Measurements from ENCODE around the gene PHC1. TPM values are rescaled to one million over a fixed set of nuclear protein-coding genes. Genes with fewer than 3 reads are reported as not detected.

PHC1 gene
- polyA plus RNA-seq, 1 of the 3 experiments (the other 2 are of a cell fraction): 27.0 TPM

DNA sequence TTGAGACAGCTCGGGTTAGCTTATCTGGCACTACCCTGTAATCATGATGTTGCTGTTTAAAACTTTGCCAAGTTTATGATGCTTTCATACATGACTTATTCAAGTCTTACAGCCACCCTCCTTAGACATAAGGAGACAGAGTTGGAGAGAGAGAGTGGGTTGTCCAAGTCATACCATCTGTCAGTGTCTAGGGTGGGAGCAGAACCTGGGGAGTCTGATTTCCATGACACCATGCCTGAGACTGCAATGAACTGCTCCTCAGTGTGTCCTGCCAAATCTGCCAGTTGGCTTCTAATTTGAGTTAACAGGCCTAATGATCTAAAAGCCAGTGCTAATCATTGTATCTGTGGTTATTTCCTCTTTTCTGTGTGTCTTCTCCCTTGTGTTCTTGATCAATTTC, 43.7 kb upstream of the PHC1 start (continued):
- TF ChIP-seq EZH2phosphoT487 (IDR thresholded peaks at IDR 0.05; ENCODE audit: borderline replicate concordance, low read depth): no peak
- no peak for TF ChIP-seq RFX5 (IDR thresholded peaks at IDR 0.05; ENCODE audit: low read length)
- TF ChIP-seq, protein P1, sequence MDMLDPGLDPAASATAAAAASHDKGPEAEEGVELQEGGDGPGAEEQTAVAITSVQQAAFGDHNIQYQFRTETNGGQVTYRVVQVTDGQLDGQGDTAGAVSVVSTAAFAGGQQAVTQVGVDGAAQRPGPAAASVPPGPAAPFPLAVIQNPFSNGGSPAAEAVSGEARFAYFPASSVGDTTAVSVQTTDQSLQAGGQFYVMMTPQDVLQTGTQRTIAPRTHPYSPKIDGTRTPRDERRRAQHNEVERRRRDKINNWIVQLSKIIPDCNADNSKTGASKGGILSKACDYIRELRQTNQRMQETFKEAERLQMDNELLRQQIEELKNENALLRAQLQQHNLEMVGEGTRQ (IDR thresholded peaks at IDR 0.05; ENCODE audit: borderline replicate concordance, low read depth, low read length): no peak
- TF ChIP-seq RAD21 (IDR thresholded peaks at IDR 0.05; ENCODE audit: low read length): no peak
- no peak for TF ChIP-seq RXRA (IDR thresholded peaks at IDR 0.05; ENCODE audit: borderline replicate concordance, low read depth)

DNA sequence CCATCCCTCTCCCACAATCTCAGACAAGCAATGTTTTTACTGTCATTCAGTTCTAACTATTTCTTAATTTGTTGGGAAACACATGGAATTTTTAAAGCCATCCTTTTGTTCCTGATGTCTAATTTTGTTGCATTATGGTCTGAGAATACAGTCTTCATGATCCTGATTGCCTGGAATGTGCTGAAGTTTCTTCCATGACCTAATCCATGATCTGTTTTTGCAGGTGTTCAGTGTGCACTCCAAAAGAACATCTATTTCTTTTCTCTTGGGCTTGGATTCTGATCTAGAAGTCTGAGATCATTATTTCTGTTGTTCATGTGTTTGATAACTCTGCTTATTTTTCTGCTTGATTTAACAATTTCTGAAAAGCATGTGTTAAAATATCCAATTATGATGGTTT, 43.2 kb upstream of the PHC1 start:
- Histone ChIP-seq H3K9me3 (no peaks in the 10 kb centered on the region), H3K4me2 (no peak overlapping the region), H4K20me1 (ENCODE audit: insufficient read depth) (no peaks in the 10 kb centered on the region), H3K27ac (ENCODE audit: low read depth in 2 of 2, low read length in 1 of 2) (no peak overlapping the region), H3K9ac (no peak overlapping the region), H3K4me3 (ENCODE audit: low read depth in 2 of 2, low read length in 1 of 2) (no peak overlapping the region), H3F3A (replicated peaks; ENCODE audit: insufficient read depth) (no peaks in the 10 kb centered on the region), H3K27me3 (ENCODE audit: insufficient read depth) (no peaks in the 10 kb centered on the region), H3K9me2 (no peaks in the 10 kb centered on the region), H2AFZ (ENCODE audit: low read depth) (no peak overlapping the region), H3K4me1 (ENCODE audit: control insufficient read depth in 1 of 2, insufficient read depth in 2 of 2, low read depth in 1 of 2, low read length in 1 of 2) (no peaks in the 10 kb centered on the region), H3K79me2 (ENCODE audit: insufficient read depth) (no peaks in the 10 kb centered on the region), H3K36me3 (replicated peaks in 1 of 2; ENCODE audit: control insufficient read depth in 1 of 2, insufficient read depth in 2 of 2, low read length in 1 of 2) (no peaks in the 10 kb centered on the region)
- CTCF ChIA-PET: no interaction called here
- no peak for DNase-seq
- TF ChIP-seq EZH2phosphoT487 (IDR thresholded peaks at IDR 0.05; ENCODE audit: borderline replicate concordance, low read depth) (no peak), RFX5 (IDR thresholded peaks at IDR 0.05; ENCODE audit: low read length) (no peak), MEF2A (IDR thresholded peaks at IDR 0.05; ENCODE audit: borderline replicate concordance, low read depth) (no peak)
- POLR2A ChIA-PET: no interaction called here

DNA sequence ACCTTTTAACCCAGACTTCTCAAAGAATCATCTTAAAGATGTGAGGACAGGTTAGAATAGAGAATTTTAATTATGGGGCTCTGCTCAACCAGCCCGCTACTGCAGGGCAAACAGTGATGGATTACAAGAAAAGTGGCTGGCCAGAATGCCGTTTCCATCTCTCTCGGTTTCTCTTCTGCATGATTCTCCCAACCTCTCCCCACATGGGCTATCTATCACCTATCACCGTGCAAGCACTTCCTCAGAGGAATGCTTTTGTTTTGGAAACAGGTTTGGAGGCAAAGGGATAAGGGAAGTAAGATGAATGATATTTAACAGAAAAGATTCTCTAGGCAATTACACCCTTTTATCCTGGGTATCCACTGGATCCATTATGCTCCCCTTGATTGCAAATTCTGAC, 37.4 kb upstream of the PHC1 start:
- H3K4me2 ChIP-seq: no peak overlapping the region
- H3K9me2 ChIP-seq: no peaks in the 10 kb centered on the region
- no peak for DNase-seq
- no peak overlapping the region for H3K4me3 ChIP-seq (ENCODE audit: low read depth in 2 of 2, low read length in 1 of 2)
- ChIA-PET CTCF (interaction anchor here (2.0 to 4.6 kb wide), 2 partner anchors 14 to 16 kb away, joined by 10 to 21 read pairs; no protein-coding TSS in a partner anchor), POLR2A (no interaction called here)
- WGBS (ENCODE audit: low lambda C conversion rate): 25% methylated on average over 4 of the region's 4 CpGs
- H3F3A ChIP-seq (replicated peaks; ENCODE audit: insufficient read depth): no peaks in the 10 kb centered on the region
- no peak overlapping the region for H3K9ac ChIP-seq
- H3K9me3 ChIP-seq: no peaks in the 10 kb centered on the region
- H3K36me3 ChIP-seq (replicated peaks in 1 of 2; ENCODE audit: control insufficient read depth in 1 of 2, insufficient read depth in 2 of 2, low read length in 1 of 2): no peaks in the 10 kb centered on the region
- no peaks in the 10 kb centered on the region for H3K79me2 ChIP-seq (ENCODE audit: insufficient read depth)
- no peaks in the 10 kb centered on the region for H4K20me1 ChIP-seq (ENCODE audit: insufficient read depth)
- no peaks in the 10 kb centered on the region; the same call in 1 of the 2 replicates for H3K27me3 ChIP-seq (ENCODE audit: insufficient read depth)
- H2AFZ ChIP-seq (ENCODE audit: low read depth): no peak overlapping the region
- no peak overlapping the region for H3K27ac ChIP-seq (ENCODE audit: low read depth in 2 of 2, low read length in 1 of 2)
- no peaks in the 10 kb centered on the region; a peak in 1 of 4 replicates for H3K4me1 ChIP-seq (ENCODE audit: control insufficient read depth in 1 of 2, insufficient read depth in 2 of 2, low read depth in 1 of 2, low read length in 1 of 2)
- TF ChIP-seq EZH2phosphoT487 (IDR thresholded peaks at IDR 0.05; ENCODE audit: borderline replicate concordance, low read depth): no peak
- TF ChIP-seq, protein P2, sequence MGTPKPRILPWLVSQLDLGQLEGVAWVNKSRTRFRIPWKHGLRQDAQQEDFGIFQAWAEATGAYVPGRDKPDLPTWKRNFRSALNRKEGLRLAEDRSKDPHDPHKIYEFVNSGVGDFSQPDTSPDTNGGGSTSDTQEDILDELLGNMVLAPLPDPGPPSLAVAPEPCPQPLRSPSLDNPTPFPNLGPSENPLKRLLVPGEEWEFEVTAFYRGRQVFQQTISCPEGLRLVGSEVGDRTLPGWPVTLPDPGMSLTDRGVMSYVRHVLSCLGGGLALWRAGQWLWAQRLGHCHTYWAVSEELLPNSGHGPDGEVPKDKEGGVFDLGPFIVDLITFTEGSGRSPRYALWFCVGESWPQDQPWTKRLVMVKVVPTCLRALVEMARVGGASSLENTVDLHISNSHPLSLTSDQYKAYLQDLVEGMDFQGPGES (IDR thresholded peaks at IDR 0.05; ENCODE audit: low read depth, low read length): no peak
- TF ChIP-seq, protein P3, sequence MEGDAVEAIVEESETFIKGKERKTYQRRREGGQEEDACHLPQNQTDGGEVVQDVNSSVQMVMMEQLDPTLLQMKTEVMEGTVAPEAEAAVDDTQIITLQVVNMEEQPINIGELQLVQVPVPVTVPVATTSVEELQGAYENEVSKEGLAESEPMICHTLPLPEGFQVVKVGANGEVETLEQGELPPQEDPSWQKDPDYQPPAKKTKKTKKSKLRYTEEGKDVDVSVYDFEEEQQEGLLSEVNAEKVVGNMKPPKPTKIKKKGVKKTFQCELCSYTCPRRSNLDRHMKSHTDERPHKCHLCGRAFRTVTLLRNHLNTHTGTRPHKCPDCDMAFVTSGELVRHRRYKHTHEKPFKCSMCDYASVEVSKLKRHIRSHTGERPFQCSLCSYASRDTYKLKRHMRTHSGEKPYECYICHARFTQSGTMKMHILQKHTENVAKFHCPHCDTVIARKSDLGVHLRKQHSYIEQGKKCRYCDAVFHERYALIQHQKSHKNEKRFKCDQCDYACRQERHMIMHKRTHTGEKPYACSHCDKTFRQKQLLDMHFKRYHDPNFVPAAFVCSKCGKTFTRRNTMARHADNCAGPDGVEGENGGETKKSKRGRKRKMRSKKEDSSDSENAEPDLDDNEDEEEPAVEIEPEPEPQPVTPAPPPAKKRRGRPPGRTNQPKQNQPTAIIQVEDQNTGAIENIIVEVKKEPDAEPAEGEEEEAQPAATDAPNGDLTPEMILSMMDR (IDR thresholded peaks at IDR 0.05): no peak
- TF ChIP-seq TAF1 (IDR thresholded peaks at IDR 0.05; ENCODE audit: borderline replicate concordance, low read depth, low read length): no peak
- TF ChIP-seq ELF1 (IDR thresholded peaks at IDR 0.05): no peak
- TF ChIP-seq FOXM1 (IDR thresholded peaks at IDR 0.05; ENCODE audit: low read depth): no peak
- no peak for TF ChIP-seq RCOR1 (IDR thresholded peaks at IDR 0.05; ENCODE audit: low read length)
- TF ChIP-seq, protein P1 (IDR thresholded peaks at IDR 0.05; ENCODE audit: borderline replicate concordance, low read depth, low read length): no peak
- TF ChIP-seq JUND (IDR thresholded peaks at IDR 0.05): no peak
- TF ChIP-seq RFX5 (IDR thresholded peaks at IDR 0.05; ENCODE audit: low read length): no peak
- TF ChIP-seq FOSL2 (IDR thresholded peaks at IDR 0.05; ENCODE audit: borderline replicate concordance, low read depth): no peak
- no peak for TF ChIP-seq GATA2 (CRISPR knock-in tag; IDR thresholded peaks at IDR 0.05)
